ENCODE results near the gene TRIM63. TPM values are rescaled to one million over a fixed set of nuclear protein-coding genes. Genes with fewer than 3 reads are reported as not detected.
"Not testable (repeated sequence)": the region's sequence is repeated elsewhere in the genome, so short reads cannot be mapped to it uniquely, and the experiment has no call there.

Gene TRIM63
- total and polyA plus RNA-seq, 2 of the 8 experiments (the other 6 are each of a cell fraction or from before 2014, with no cell fraction given), result not detected

GRCh38 chr1:26093569-26093968 lies 26.1 kb upstream of the TRIM63 start:
- H3K4me3 ChIP-seq (ENCODE audit: extremely low read depth in 1 of 4, insufficient read depth in 2 of 4, low read depth in 3 of 4, low read length in 4 of 4); H3K9me3 ChIP-seq (ENCODE audit: insufficient read depth in 2 of 2, low read depth in 1 of 2, low read length in 1 of 2); H3K9ac ChIP-seq (replicated peaks in 1 of 4; ENCODE audit: extremely low read depth in 1 of 4, low read depth in 3 of 4, low read length in 3 of 4); H3K4me2 ChIP-seq (ENCODE audit: insufficient read depth in 1 of 2, low read depth in 2 of 2, low read length in 2 of 2); H4K5ac ChIP-seq (ENCODE audit: insufficient read length, low read depth, low read length); H4K91ac ChIP-seq (replicated peaks; ENCODE audit: insufficient read length, low read length); H2BK12ac ChIP-seq (ENCODE audit: low read depth, low read length); H3K79me1 ChIP-seq (ENCODE audit: low read depth, low read length); H2BK120ac ChIP-seq (replicated peaks; ENCODE audit: low read depth, low read length); H3K23ac ChIP-seq (ENCODE audit: insufficient read length); DNase-seq (ENCODE audit: low read depth in 1 of 2, low spot score in 2 of 2); H3K27me3 ChIP-seq (replicated peaks in 1 of 4; ENCODE audit: control insufficient read depth in 3 of 4, extremely low read depth in 1 of 4, insufficient read depth in 3 of 4, low read length in 3 of 4); H3K14ac ChIP-seq (ENCODE audit: insufficient read length); H3K36me3 ChIP-seq (ENCODE audit: control insufficient read depth in 2 of 4, insufficient read depth in 4 of 4, low read length in 3 of 4); H3K18ac ChIP-seq (ENCODE audit: extremely low read depth, low read length); H2BK5ac ChIP-seq (ENCODE audit: low read depth, low read length); H2AK5ac ChIP-seq (ENCODE audit: low read depth, low read length); H2BK20ac ChIP-seq (ENCODE audit: low read length); H3K79me2 ChIP-seq (ENCODE audit: control insufficient read depth in 1 of 2, insufficient read depth in 2 of 2, low read length in 2 of 2); H3K56ac ChIP-seq (replicated peaks; ENCODE audit: insufficient read length, low read depth, low read length); H2BK15ac ChIP-seq (ENCODE audit: low read length); FAIRE-seq; H4K8ac ChIP-seq (ENCODE audit: extremely low read depth, insufficient read depth, low read length); H4K20me1 ChIP-seq (replicated peaks in 1 of 2; ENCODE audit: control insufficient read depth in 1 of 2, insufficient read depth in 2 of 2, low read length in 2 of 2); POLR2A ChIA-PET (ENCODE audit: partially characterized antibody); H3K23me2 ChIP-seq (ENCODE audit: low read depth, low read length); H3K27ac ChIP-seq (ENCODE audit: low read depth, low read length): not testable (repeated sequence)
- Histone ChIP-seq H3K4me1 (replicated peaks in 1 of 4; ENCODE audit: control insufficient read depth in 3 of 4, insufficient read depth in 4 of 4, low read length in 3 of 4) (peaks cover 9 to 15% (median 12%) of the 10 kb centered on the region in 4 experiments), H3K4ac (replicated peaks; ENCODE audit: insufficient read length, low read depth, low read length) (peak overlapping the region; percentile 21), H2AFZ (ENCODE audit: low read length) (0 out of 2 replicates have a peak overlapping the region, but pooled peaks have one; percentile 47)
- WGBS, 2 experiments (ENCODE audit: extremely low coverage in 1 of 2, insufficient coverage in 1 of 2, insufficient read length in 1 of 2, insufficient replicate concordance in 2 of 2, low coverage in 1 of 2, low lambda C conversion rate in 2 of 2, missing lambda C conversion rate in 1 of 2), result 89% methylated on average over 6 of the region's 6 CpGs; no CpG with 5 or more reads in 1 of the 2 experiments
- CTCF ChIA-PET (ENCODE audit: partially characterized antibody), result interaction anchor here (0.8 kb wide), 1 partner anchor 34 kb away, joined by 5 read pairs; no protein-coding TSS in a partner anchor

All from H1 (cell line).